HS-5 (cell line): ENCODE data around the gene PRKAB1.
"Not testable (repeated sequence)": the region's sequence is repeated elsewhere in the genome, so short reads cannot be mapped to it uniquely, and the experiment has no call there.

Experiments used
- DNase-seq: peaks from one replicate; pipeline ENCODE4 v3.0.0-alpha.2; 2012; ENCODE audit warnings: low read depth

PRKAB1 gene, protein sequence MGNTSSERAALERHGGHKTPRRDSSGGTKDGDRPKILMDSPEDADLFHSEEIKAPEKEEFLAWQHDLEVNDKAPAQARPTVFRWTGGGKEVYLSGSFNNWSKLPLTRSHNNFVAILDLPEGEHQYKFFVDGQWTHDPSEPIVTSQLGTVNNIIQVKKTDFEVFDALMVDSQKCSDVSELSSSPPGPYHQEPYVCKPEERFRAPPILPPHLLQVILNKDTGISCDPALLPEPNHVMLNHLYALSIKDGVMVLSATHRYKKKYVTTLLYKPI

GRCh38 chr12:119667577-119668323 lies at the start of gene PRKAB1:
Gene PRKAB1 (plus strand): TSS chr12:119668133. CDS start chr12:119668245, 112 bp downstream.
- DNase-seq: peak; percentile 87

DNA sequence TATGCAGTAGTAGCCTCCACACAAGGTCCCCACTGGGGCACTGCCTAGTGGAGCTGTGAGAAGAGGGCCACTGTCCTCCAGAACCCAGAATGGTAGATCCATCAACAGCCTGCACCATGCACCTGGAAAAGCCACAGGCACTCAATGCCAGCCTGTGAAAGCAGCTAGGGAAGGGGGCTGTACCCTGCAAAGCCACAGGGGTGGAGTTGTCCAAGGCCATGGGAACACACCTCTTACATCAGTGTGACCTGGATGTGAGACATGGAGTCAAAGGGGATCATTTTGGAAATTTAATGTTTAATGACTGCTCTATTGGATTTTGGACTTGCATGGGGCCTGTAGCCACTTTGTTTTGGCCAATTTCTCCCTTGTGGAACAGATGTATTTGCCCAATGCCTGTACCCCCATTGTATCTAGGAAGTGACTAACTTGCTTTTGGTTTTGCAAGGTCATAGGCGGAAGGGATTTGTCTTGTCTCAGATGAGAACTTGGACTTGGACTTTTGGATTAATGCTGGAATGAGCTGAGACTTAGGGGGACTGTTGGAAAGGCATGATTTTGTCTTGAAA lies 49.5 kb upstream of the PRKAB1 start:
- DNase-seq: not testable (repeated sequence)

GRCh38 chr12:119620490-119620889 lies 47.4 kb upstream of the PRKAB1 start:
- DNase-seq: no peak

- DNase-seq: no peak
These were observed 46.1 kb upstream of the PRKAB1 start for GRCh38 chr12:119621878-119622277.

GRCh38 chr12:119624966-119625365 lies 43.0 kb upstream of the PRKAB1 start:
- DNase-seq: no peak

GRCh38 chr12:119627019-119627643 lies 40.8 kb upstream of the PRKAB1 start:
- no peak for DNase-seq

GRCh38 chr12:119627686-119628085 lies 40.2 kb upstream of the PRKAB1 start:
- no peak for DNase-seq

DNA sequence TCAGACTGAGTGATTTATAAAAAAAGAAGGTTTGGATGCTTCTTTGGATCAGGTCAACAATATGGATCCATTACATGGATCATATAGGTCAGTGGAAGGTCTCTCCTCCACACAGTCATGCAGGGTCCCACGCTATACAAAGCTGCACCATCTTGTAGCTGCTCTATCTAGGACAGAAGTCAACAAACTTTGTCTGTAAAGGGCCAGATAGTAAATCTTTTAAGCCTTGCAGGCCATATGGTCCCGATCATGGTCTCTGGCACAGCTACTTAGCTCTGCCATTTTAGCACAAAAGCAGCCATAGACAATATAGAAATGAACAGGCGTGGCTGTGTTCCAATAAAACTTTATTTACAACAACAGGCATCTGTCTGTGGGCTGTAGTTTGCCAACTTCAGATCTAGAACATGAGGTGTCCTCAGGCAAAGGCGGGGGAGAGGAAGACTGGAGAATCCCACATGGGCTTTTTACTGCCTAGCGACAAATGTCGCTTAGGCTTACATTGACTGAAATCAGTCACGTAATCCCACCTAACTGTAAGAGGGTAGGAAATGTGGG lies 37.6 kb upstream of the PRKAB1 start:
- DNase-seq: no peak

GRCh38 chr12:119630962-119631550 lies 36.9 kb upstream of the PRKAB1 start:
- no peak for DNase-seq

GRCh38 chr12:119631930-119632678 lies 35.8 kb upstream of the PRKAB1 start:
- no peak for DNase-seq

- DNase-seq: no peak
These were observed 33.2 kb upstream of the PRKAB1 start for GRCh38 chr12:119634743-119635142.

GRCh38 chr12:119642986-119643385 lies 24.9 kb upstream of the PRKAB1 start:
- no peak for DNase-seq

GRCh38 chr12:119644930-119645329 lies 23.0 kb upstream of the PRKAB1 start:
- no peak for DNase-seq

- no peak for DNase-seq
These were observed 22.3 kb upstream of the PRKAB1 start for GRCh38 chr12:119645535-119646059.

DNA sequence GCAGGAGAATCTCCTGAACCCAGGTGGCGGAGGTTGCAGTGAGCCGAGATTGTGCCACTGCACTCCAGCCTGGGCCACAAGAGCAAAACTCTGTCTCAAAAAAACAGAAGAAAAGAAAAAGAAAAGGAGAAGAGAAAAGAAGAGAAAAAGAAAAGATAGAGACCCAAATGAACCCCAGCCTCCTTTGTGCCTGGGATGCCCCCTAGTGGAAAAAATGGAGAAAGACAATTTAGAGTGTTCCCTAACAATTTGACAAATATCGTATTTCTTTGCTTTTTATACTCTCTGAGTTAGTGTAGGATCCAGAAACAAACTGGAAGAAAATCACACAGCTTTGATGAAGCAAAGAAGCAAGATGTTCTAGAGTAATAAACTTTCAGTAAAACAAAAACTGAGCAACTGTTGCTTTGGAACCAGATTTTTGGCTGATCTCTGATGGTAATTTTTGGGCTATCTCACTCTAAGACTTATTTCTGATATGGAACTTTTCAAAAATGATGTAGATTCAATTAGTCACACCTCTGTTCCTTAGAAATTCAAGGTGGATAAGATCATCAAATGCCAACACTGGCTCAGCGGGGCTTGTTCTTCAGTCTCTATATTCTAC lies 18.6 kb upstream of the PRKAB1 start:
- no peak for DNase-seq

- DNase-seq: no peak
These were observed 15.3 kb upstream of the PRKAB1 start for GRCh38 chr12:119652665-119653064.

GRCh38 chr12:119657001-119657400 lies 10.9 kb upstream of the PRKAB1 start:
- not testable (repeated sequence) for DNase-seq

GRCh38 chr12:119658166-119658565 lies 9.8 kb upstream of the PRKAB1 start:
- DNase-seq: not testable (repeated sequence)

- DNase-seq: no peak
These were observed 8.5 kb upstream of the PRKAB1 start for GRCh38 chr12:119659289-119659897.

GRCh38 chr12:119660076-119660475 lies 7.9 kb upstream of the PRKAB1 start:
- no peak for DNase-seq
